Thymus (tissue), 11 donors: ENCODE results near the gene DES. TPM values are rescaled to one million over a fixed set of nuclear protein-coding genes. Genes with fewer than 3 reads are reported as not detected.

ENCODE experiments used
- DNase-seq, 9 donors: peaks; one replicate each; pipeline ENCODE4 v3.0.0-alpha.2; 2013; ENCODE audit warnings: low spot score in 9 of 9, low read depth in 6 of 9, missing footprints in 1 of 9
- H3K27ac ChIP-seq, 2 donors: one replicate each; pipeline ENCODE4 v1.5.1; 2013; ENCODE audit warnings: control low read depth in 1 of 2, low read depth in 1 of 2, low read length in 1 of 2, mild to moderate bottlenecking in 1 of 2, moderate library complexity in 1 of 2
- H3K27me3 ChIP-seq, 2 donors: one replicate each; pipeline ENCODE4 v1.5.1; 2013; ENCODE audit warnings: low read length in 1 of 2; ENCODE audit not compliant: control insufficient read depth in 2 of 2, insufficient read depth in 1 of 2
- H3K36me3 ChIP-seq, 2 donors: one replicate each; pipeline ENCODE4 v1.5.1; 2013; ENCODE audit warnings: low read length in 1 of 2, mild to moderate bottlenecking in 1 of 2, moderate library complexity in 1 of 2; ENCODE audit not compliant: control insufficient read depth in 2 of 2, insufficient read depth in 2 of 2
- H3K4me1 ChIP-seq, 2 donors: one replicate each; pipeline ENCODE4 v1.5.1; 2013; ENCODE audit warnings: low read length in 2 of 2; ENCODE audit not compliant: control insufficient read depth in 2 of 2, insufficient read depth in 2 of 2
- H3K4me3 ChIP-seq, 2 donors: one replicate each; pipeline ENCODE4 v1.5.1; 2013; ENCODE audit warnings: low read length in 2 of 2, control low read depth in 1 of 2, mild to moderate bottlenecking in 1 of 2
- H3K9me3 ChIP-seq, 2 donors: one replicate each; pipeline ENCODE4 v1.5.1; 2013; ENCODE audit warnings: low read length in 1 of 2, mild to moderate bottlenecking in 1 of 2; ENCODE audit not compliant: control insufficient read depth in 2 of 2, insufficient read depth in 1 of 2
- WGBS: extraction: QIAGEN DNeasy Blood & Tissue Kit; methylation state at CpG from one replicate; pipeline ENCODE4 v1.1.7; 2013; 5-methylcytosine and 5-hydroxymethylcytosine counted together
- polyA plus RNA-seq: library from polyadenylated mRNA; stranded (reverse); fragments of 200-250 nt; gene quantifications from one replicate; pipeline ENCODE4 v1.2.3, GENCODE V29; 2013
- total RNA-seq: library from RNA; stranded (reverse); fragments of 120-200 nt; gene quantifications from one replicate; pipeline ENCODE4 v1.2.4, GENCODE V29; 2013
- donor health status: healthy.

DES gene
- total and polyA plus RNA-seq, 2 donors: 3.4 to 21.6 TPM

GRCh38 chr2:219396863-219397457 is 21.2 kb upstream of the DES start:
- Histone ChIP-seq H3K4me1 (peaks cover 0 to 6% of the 10 kb centered on the region in 2 donors), H3K27me3 (peaks cover 0 to 5% of the 10 kb centered on the region in 2 donors), H3K9me3 (peaks cover 0 to 3% of the 10 kb centered on the region in 2 donors), H3K36me3 (no peaks in the 10 kb centered on the region), H3K27ac (peak overlapping the region; percentile 53 to 73), H3K4me3 (no peak overlapping the region)
- WGBS: 33% methylated on average over 6 of the region's 6 CpGs
- peak in 2 of 9 donors; percentile 24 to 25 for DNase-seq

- DNase-seq: no peak
- Histone ChIP-seq H3K4me1 (peaks cover 0 to 6% of the 10 kb centered on the region in 2 donors), H3K4me3 (no peak overlapping the region), H3K36me3 (no peaks in the 10 kb centered on the region), H3K27me3 (peaks cover 0 to 3% of the 10 kb centered on the region in 2 donors), H3K27ac (no peak overlapping the region), H3K9me3 (no peaks in the 10 kb centered on the region)
- 90% methylated on average over 5 of the region's 5 CpGs for WGBS
Observed at GRCh38 chr2:219398721-219399363, 19.3 kb upstream of the DES start.

GRCh38 chr2:219399716-219400478 is 18.3 kb upstream of the DES start:
- H3K4me3 ChIP-seq: no peak overlapping the region
- H3K9me3 ChIP-seq: no peaks in the 10 kb centered on the region
- DNase-seq: no peak
- peaks cover 0 to 14% of the 10 kb centered on the region in 2 donors for H3K27me3 ChIP-seq
- H3K36me3 ChIP-seq: no peaks in the 10 kb centered on the region
- H3K27ac ChIP-seq: no peak overlapping the region
- 84% methylated on average over 14 of the region's 14 CpGs for WGBS
- peaks cover 0 to 6% of the 10 kb centered on the region in 2 donors for H3K4me1 ChIP-seq

- Histone ChIP-seq H3K36me3 (no peaks in the 10 kb centered on the region), H3K4me3 (no peak overlapping the region), H3K9me3 (no peaks in the 10 kb centered on the region), H3K27me3 (peaks cover 0 to 19% of the 10 kb centered on the region in 2 donors), H3K27ac (no peak overlapping the region), H3K4me1 (peaks cover 0 to 6% of the 10 kb centered on the region in 2 donors)
- 76% methylated on average over 6 of the region's 6 CpGs for WGBS
- DNase-seq: no peak
Observed at GRCh38 chr2:219400562-219400961, 17.6 kb upstream of the DES start.

- Histone ChIP-seq H3K36me3 (no peaks in the 10 kb centered on the region), H3K27me3 (peaks cover 0 to 21% of the 10 kb centered on the region in 2 donors), H3K27ac (no peak overlapping the region), H3K4me1 (peaks cover 0 to 6% of the 10 kb centered on the region in 2 donors), H3K4me3 (no peak overlapping the region), H3K9me3 (no peaks in the 10 kb centered on the region)
- no peak for DNase-seq
- WGBS: 97% methylated on average over 8 of the region's 8 CpGs
Observed at GRCh38 chr2:219401606-219402005, 16.6 kb upstream of the DES start.

- H3K36me3 ChIP-seq: no peaks in the 10 kb centered on the region
- peaks cover 0 to 21% of the 10 kb centered on the region in 2 donors for H3K27me3 ChIP-seq
- peak in 7 of 9 donors; percentile 23 to 74 (median 45) for DNase-seq
- no peaks in the 10 kb centered on the region for H3K9me3 ChIP-seq
- 23% methylated on average over 15 of the region's 15 CpGs for WGBS
- H3K4me1 ChIP-seq: peaks cover 0 to 2% of the 10 kb centered on the region in 2 donors
- no peak overlapping the region for H3K4me3 ChIP-seq
- H3K27ac ChIP-seq: no peak overlapping the region
Observed at GRCh38 chr2:219402665-219403515, 15.3 kb upstream of the DES start.

- no peak for DNase-seq
- Histone ChIP-seq H3K36me3 (no peaks in the 10 kb centered on the region), H3K9me3 (no peaks in the 10 kb centered on the region), H3K4me1 (peaks cover 0 to 2% of the 10 kb centered on the region in 2 donors), H3K27ac (no peak overlapping the region), H3K27me3 (peaks cover 0 to 27% of the 10 kb centered on the region in 2 donors), H3K4me3 (no peak overlapping the region)
- 97% methylated on average over 9 of the region's 9 CpGs for WGBS
Observed at GRCh38 chr2:219403861-219404260, 14.3 kb upstream of the DES start.

- Histone ChIP-seq H3K27me3 (peaks cover 0 to 29% of the 10 kb centered on the region in 2 donors), H3K9me3 (no peaks in the 10 kb centered on the region), H3K36me3 (no peaks in the 10 kb centered on the region), H3K4me3 (no peak overlapping the region), H3K4me1 (peaks cover 0 to 2% of the 10 kb centered on the region in 2 donors), H3K27ac (no peak overlapping the region)
- no peak for DNase-seq
- WGBS: 95% methylated on average over 10 of the region's 10 CpGs
Observed at GRCh38 chr2:219404291-219404910, 13.8 kb upstream of the DES start.
